HepG2 (cell line): ENCODE data around the gene HCK. TPM values are rescaled to one million over a fixed set of nuclear protein-coding genes. Genes with fewer than 3 reads are reported as not detected.

Source experiments
- ATAC-seq: fragments of 200-7000 bp; cut with Tn5 transposase; 3 replicates; pipeline ENCODE4 v1.9.1; 2020; ENCODE audit warnings: mild to moderate bottlenecking, moderate library complexity
- BruUV-seq: library from RNA; stranded (reverse); fragments of 400-500 nt; replicated peaks from 2 replicates; lab custom pipeline; 2021; lab: Mats Ljungman, UMichigan
- CTCF ChIA-PET: fragments of 300-600 bp; formaldehyde crosslinking; extraction: SDS; loops from one replicate; lab custom pipeline; 2021; ENCODE audit warnings: low total read pairs, inconsistent platforms, low intra/inter-chr PET ratio; lab: Yijun Ruan, JAX
- POLR2A ChIA-PET: fragments of 350-600 bp; sonication (Branson Sonifier 250); formaldehyde crosslinking; loops from one replicate; lab custom pipeline; 2020; ENCODE audit warnings: antibody characterized with exemption, inconsistent platforms; lab: Yijun Ruan, JAX
- DNase-seq: peaks from one replicate; pipeline ENCODE4 v3.0.0-alpha.2; 2015; ENCODE audit warnings: low spot score
- FAIRE-seq: peaks from 3 replicates; lab custom pipeline; 2011; peaks lifted over from hg19 to GRCh38; lab: Jason Lieb, UNC
- H2AFZ ChIP-seq: one replicate; pipeline ENCODE4 v1.6.1; 2011; ENCODE audit warnings: low read length, inconsistent platforms
- H3K27ac ChIP-seq: fragments of 300-600 bp; 3 replicates; pipeline ENCODE4 v1.8.0; 2011; ENCODE audit warnings: mixed run types, mild to moderate bottlenecking, mixed read lengths, low read length, inconsistent platforms; ENCODE audit not compliant: insufficient read depth; ENCODE audit errors: extremely low read length
- H3K27me3 ChIP-seq, 2 experiments: fragments of 200-600 bp in 1 of 2; 2 replicates in 1 of 2; 3 replicates in 1 of 2; pipeline versions ENCODE4 v1.6.0 to v1.8.0; 2011; ENCODE audit warnings: low read length in 2 of 2, mild to moderate bottlenecking in 2 of 2, moderate library complexity in 2 of 2, inconsistent platforms in 1 of 2; ENCODE audit not compliant: insufficient read depth in 2 of 2, control insufficient read depth in 1 of 2
- H3K36me3 ChIP-seq, 2 experiments: fragments of 200-600 bp in 1 of 2; replicated peaks in 1 of 2; 2 replicates in 1 of 2; 3 replicates in 1 of 2; pipeline versions ENCODE4 v1.5.1 to v1.8.0; 2011; ENCODE audit warnings: low read length in 2 of 2, inconsistent platforms in 1 of 2; ENCODE audit not compliant: insufficient read depth in 2 of 2, control insufficient read depth in 1 of 2
- H3K4me1 ChIP-seq: 2 replicates; pipeline ENCODE4 v1.5.1; 2012; ENCODE audit warnings: low read length, inconsistent platforms; ENCODE audit not compliant: insufficient read depth
- H3K4me2 ChIP-seq: 2 replicates; pipeline ENCODE4 v1.6.0; 2011; ENCODE audit warnings: low read depth, low read length, inconsistent platforms
- H3K4me3 ChIP-seq, 3 experiments: fragments of 200-600 bp in 1 of 3; sonication (generic), shearing (Covaris generic) in 1 of 3; replicated peaks in 1 of 3; 2 replicates each; pipeline ENCODE4 v1.5.1; 2011 to 2016; ENCODE audit warnings: low read length in 3 of 3, inconsistent platforms in 2 of 3, low read depth in 2 of 3, mild to moderate bottlenecking in 2 of 3, control low read depth in 1 of 3, mixed read lengths in 1 of 3; ENCODE audit not compliant: insufficient read depth in 1 of 3
- H3K79me2 ChIP-seq: one replicate; pipeline ENCODE4 v1.6.1; 2011; ENCODE audit warnings: low read length, inconsistent platforms; ENCODE audit not compliant: insufficient read depth
- H3K9ac ChIP-seq: 2 replicates; pipeline ENCODE4 v1.6.0; 2011; ENCODE audit warnings: mild to moderate bottlenecking, low read depth, low read length, inconsistent platforms; ENCODE audit not compliant: insufficient read depth
- H3K9me3 ChIP-seq: 2 replicates; pipeline ENCODE4 v1.5.1; 2012; ENCODE audit warnings: mild to moderate bottlenecking, low read length
- H4K20me1 ChIP-seq: 2 replicates; pipeline ENCODE4 v1.6.0; 2011; ENCODE audit warnings: inconsistent platforms, mild to moderate bottlenecking, low read length, moderate library complexity; ENCODE audit not compliant: insufficient read depth
- CC2D1A ChIP-seq: sonication (generic); formaldehyde crosslinking; IDR thresholded peaks from 2 replicates; pipeline ENCODE4 v1.8.1; 2023; ENCODE audit warnings: mild to moderate bottlenecking, missing genetic modification reagents
- DMAP1 ChIP-seq: IDR thresholded peaks from 2 replicates; pipeline ENCODE4 v1.6.1; 2016
- DPF2 ChIP-seq: sonication (generic); formaldehyde crosslinking; IDR thresholded peaks from 2 replicates; pipeline ENCODE4 v1.4.0; 2020; ENCODE audit warnings: mild to moderate bottlenecking, low read depth, missing genetic modification reagents, borderline replicate concordance
- MLXIP ChIP-seq: sonication (generic); formaldehyde crosslinking; IDR thresholded peaks from 2 replicates; pipeline ENCODE4 v1.9.0; 2021; ENCODE audit warnings: missing genetic modification reagents, borderline replicate concordance
- MXD4 ChIP-seq: IDR thresholded peaks from 2 replicates; pipeline ENCODE4 v1.6.1; 2016; ENCODE audit warnings: mild to moderate bottlenecking, missing biosample characterization, missing genetic modification reagents
- NFIC ChIP-seq: IDR thresholded peaks from 2 replicates; pipeline ENCODE4 v1.6.1; 2012; ENCODE audit warnings: mild to moderate bottlenecking, low read length, inconsistent platforms
- POLR2AphosphoS5 ChIP-seq: IDR thresholded peaks from 2 replicates; pipeline ENCODE4 v1.6.1; 2012; ENCODE audit warnings: low read depth, low read length
- PTBP1 ChIP-seq: fragments of 200-400 bp; formaldehyde crosslinking; IDR thresholded peaks from 2 replicates; pipeline ENCODE4 v1.6.1; 2018; ENCODE audit warnings: low read length, low read depth; ENCODE audit not compliant: poor library complexity, severe bottlenecking
- SIX1 ChIP-seq: sonication (generic); formaldehyde crosslinking; IDR thresholded peaks from 2 replicates; pipeline ENCODE4 v1.4.0; 2020; ENCODE audit warnings: missing genetic modification reagents, borderline replicate concordance
- SSRP1 ChIP-seq: IDR thresholded peaks from 2 replicates; pipeline ENCODE4 v1.6.1; 2016; ENCODE audit warnings: control low read depth
- TBL1XR1 ChIP-seq: fragments of 150-350 bp; IDR thresholded peaks from 2 replicates; pipeline ENCODE4 v1.6.1; 2014; ENCODE audit warnings: borderline replicate concordance, low read length; ENCODE audit not compliant: partially characterized antibody
- YEATS2 ChIP-seq: sonication (generic); formaldehyde crosslinking; IDR thresholded peaks from 2 replicates; pipeline ENCODE4 v1.4.0; 2020; ENCODE audit warnings: missing genetic modification reagents, borderline replicate concordance
- ZFP36L2 ChIP-seq: sonication (generic); formaldehyde crosslinking; IDR thresholded peaks from 2 replicates; pipeline ENCODE4 v1.4.0; 2020; ENCODE audit warnings: missing genetic modification reagents
- ZNF18 ChIP-seq: sonication (generic); formaldehyde crosslinking; IDR thresholded peaks from 2 replicates; pipeline ENCODE4 v1.8.0; 2022; ENCODE audit warnings: mild to moderate bottlenecking, missing genetic modification reagents; ENCODE audit not compliant: insufficient replicate concordance
- ZNF253 ChIP-seq: sonication (generic); formaldehyde crosslinking; IDR thresholded peaks from 2 replicates; pipeline ENCODE4 v1.8.0; 2022; ENCODE audit warnings: mild to moderate bottlenecking, missing genetic modification reagents, borderline replicate concordance
- ZNF335 ChIP-seq: sonication (generic); formaldehyde crosslinking; IDR thresholded peaks from 2 replicates; pipeline ENCODE4 v1.4.0; 2020; ENCODE audit warnings: missing genetic modification reagents
- WGBS: methylation state at CpG from one replicate; pipeline ENCODE4 v1.1.6; 2017; ENCODE audit warnings: low lambda C conversion rate; 5-methylcytosine and 5-hydroxymethylcytosine counted together
- in situ Hi-C: cut with HindIII; loops from 2 replicates; pipeline ENCODE4 v1.10.0; 2017; ENCODE audit warnings: low pct_unique_long_range_greater_than_20kb; ENCODE audit not compliant: extremely low pct_ligation_motif_present
- intact Hi-C: fragments of 100-400 bp; cut with micrococcal nuclease; formaldehyde crosslinking; loops from one replicate; pipeline ENCODE4 v1.10.0; 2022; ENCODE audit not compliant: unreplicated experiment
- polyA plus RNA-seq, 8 experiments: library from polyadenylated mRNA; depleted of rRNA in 3 of 8; stranded (reverse) in 7 of 8; unstranded in 1 of 8; fragments of >200 nt; fragmentation: Illumina TruSeq in 4 of 8; extraction: Trizol in 4 of 8; gene quantifications; 2 replicates each; pipeline versions ENCODE4 v1.2.1 to v1.2.3, GENCODE V29; 2011 to 2016; ENCODE audit warnings: low read depth in 4 of 8, missing spikeins in 1 of 8, mixed read lengths in 1 of 8; ENCODE audit not compliant: insufficient read depth in 1 of 8
- total RNA-seq, 5 experiments: library from RNA; depleted of rRNA; stranded (reverse); fragments of >200 nt; fragmentation: Illumina TruSeq; extraction: Trizol; gene quantifications; 2 replicates each; pipeline ENCODE4 v1.2.3, GENCODE V29; 2016; ENCODE audit warnings: low read depth in 1 of 5

The HCK gene
- total and polyA plus RNA-seq, 2 of the 13 experiments (the other 11 are each of a cell fraction or from before 2014, with no cell fraction given): 0.04 TPM; not detected in 1

GRCh38 chr20:32064667-32065066 lies 12.6 kb downstream of the HCK start:
- FAIRE-seq: no peak
- no peak for DNase-seq
- peaks cover 11% of the 10 kb centered on the region; the same call in 1 of the 2 replicates for H3K4me1 ChIP-seq
- in situ Hi-C loops: no loop called here
- no peak overlapping the region for H3K4me3 ChIP-seq
- no peaks in the 10 kb centered on the region for H3K79me2 ChIP-seq
- CTCF ChIA-PET: no interaction called here
- H3K27ac ChIP-seq: no peak overlapping the region
- H3K9ac ChIP-seq: no peak overlapping the region
- H3K27me3 ChIP-seq: peaks cover 7 to 41% of the 10 kb centered on the region in 2 experiments; a peak in 4 of 5 replicates
- no peaks in the 10 kb centered on the region for H3K9me3 ChIP-seq
- no peaks in the 10 kb centered on the region for H3K36me3 ChIP-seq
- intact Hi-C loops: no loop called here
- no peaks in the 10 kb centered on the region; the same call in 1 of the 2 replicates for H4K20me1 ChIP-seq
- H2AFZ ChIP-seq: no peak overlapping the region
- ATAC-seq: no peak
- no TSS peak for BruUV-seq
- no peak overlapping the region for H3K4me2 ChIP-seq
- 3% methylated on average over 7 of the region's 7 CpGs for WGBS
- POLR2A ChIA-PET: no interaction called here
- no peak for TF ChIP-seq TBL1XR1
- no peak for TF ChIP-seq DPF2 (CRISPR knock-in tag)
- no peak for TF ChIP-seq ZNF18 (CRISPR knock-in tag)
- TF ChIP-seq MXD4 (CRISPR knock-in tag): no peak
- TF ChIP-seq NFIC: no peak
- TF ChIP-seq SSRP1 (CRISPR knock-in tag): no peak
- no peak for TF ChIP-seq PTBP1
- no peak for TF ChIP-seq ZNF335 (CRISPR knock-in tag)
- no peak for TF ChIP-seq ZFP36L2 (CRISPR knock-in tag)
- no peak for TF ChIP-seq MLXIP
- no peak for TF ChIP-seq SIX1
- TF ChIP-seq POLR2AphosphoS5: no peak
- TF ChIP-seq DMAP1 (CRISPR knock-in tag): no peak
- no peak for TF ChIP-seq CC2D1A (CRISPR knock-in tag)
- TF ChIP-seq YEATS2 (CRISPR knock-in tag): no peak
- TF ChIP-seq ZNF253 (CRISPR knock-in tag): no peak
